GM12875 (cell line): ENCODE measurements around the gene HSD17B4.
"Not testable (repeated sequence)": the region's sequence is repeated elsewhere in the genome, so short reads cannot be mapped to it uniquely, and the experiment has no call there.

Experiments
- H3K4me3 ChIP-seq: one replicate; pipeline ENCODE4 v1.5.1; 2011; ENCODE audit warnings: low read depth, low read length, control low read depth
- CTCF ChIP-seq: IDR thresholded peaks from 2 replicates; pipeline ENCODE4 v1.5.1; 2011; ENCODE audit warnings: low read depth, mild to moderate bottlenecking, control low read depth, inconsistent platforms, low read length, moderate library complexity, borderline replicate concordance; ENCODE audit not compliant: insufficient read depth

HSD17B4 gene

DNA sequence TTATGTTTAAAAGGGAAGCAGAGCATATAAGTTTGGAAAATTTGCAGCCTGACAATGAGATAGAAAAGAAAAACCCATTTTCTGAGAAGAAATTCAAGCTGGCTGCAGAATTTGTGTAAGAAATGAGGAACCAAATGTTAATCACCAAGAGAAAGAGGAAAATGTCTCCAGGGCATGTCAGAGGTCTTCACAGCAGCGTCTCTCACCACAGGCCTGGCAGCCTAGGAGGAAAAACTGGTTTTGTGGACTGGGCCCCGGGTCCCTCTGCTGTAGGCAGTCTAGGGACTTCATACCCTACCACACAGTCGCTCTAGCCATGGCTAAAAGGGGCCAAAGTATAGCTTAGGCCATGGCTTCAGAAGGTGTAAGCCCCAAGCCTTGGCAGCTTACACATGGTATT, 32.1 kb upstream of the HSD17B4 start:
- no peak for TF ChIP-seq CTCF
- no peak overlapping the region for H3K4me3 ChIP-seq

- H3K4me3 ChIP-seq: no peak overlapping the region
- no peak for TF ChIP-seq CTCF
Measured at GRCh38 chr5:119426057-119426456, 26.2 kb upstream of the HSD17B4 start.

- no peak for TF ChIP-seq CTCF
- H3K4me3 ChIP-seq: no peak overlapping the region
Measured at GRCh38 chr5:119427060-119427459, 25.2 kb upstream of the HSD17B4 start.

DNA sequence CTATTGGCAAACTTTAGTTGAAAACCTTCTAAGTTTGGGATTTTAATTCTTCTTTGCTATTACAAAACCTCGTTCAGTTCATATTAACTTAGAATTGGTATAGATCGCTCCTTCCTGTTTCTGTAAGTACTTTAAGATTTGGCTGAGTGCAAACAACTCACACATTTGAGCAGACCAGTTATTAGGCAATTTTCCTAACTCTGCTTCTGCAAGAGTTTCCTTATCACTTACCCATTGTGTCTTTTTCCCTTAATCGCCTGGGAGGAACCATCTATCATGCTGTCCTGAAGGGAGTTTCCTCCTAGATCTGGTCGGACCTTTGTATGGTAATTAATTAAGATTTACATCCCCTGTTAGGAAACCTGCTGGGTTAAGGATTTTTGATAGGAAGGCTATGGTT, 24.7 kb upstream of the HSD17B4 start:
- H3K4me3 ChIP-seq: not testable (repeated sequence)

- not testable (repeated sequence) for H3K4me3 ChIP-seq
Measured at GRCh38 chr5:119428166-119428565, 24.1 kb upstream of the HSD17B4 start.

GRCh38 chr5:119428574-119428973, 23.7 kb upstream of the HSD17B4 start:
- H3K4me3 ChIP-seq: not testable (repeated sequence)

DNA sequence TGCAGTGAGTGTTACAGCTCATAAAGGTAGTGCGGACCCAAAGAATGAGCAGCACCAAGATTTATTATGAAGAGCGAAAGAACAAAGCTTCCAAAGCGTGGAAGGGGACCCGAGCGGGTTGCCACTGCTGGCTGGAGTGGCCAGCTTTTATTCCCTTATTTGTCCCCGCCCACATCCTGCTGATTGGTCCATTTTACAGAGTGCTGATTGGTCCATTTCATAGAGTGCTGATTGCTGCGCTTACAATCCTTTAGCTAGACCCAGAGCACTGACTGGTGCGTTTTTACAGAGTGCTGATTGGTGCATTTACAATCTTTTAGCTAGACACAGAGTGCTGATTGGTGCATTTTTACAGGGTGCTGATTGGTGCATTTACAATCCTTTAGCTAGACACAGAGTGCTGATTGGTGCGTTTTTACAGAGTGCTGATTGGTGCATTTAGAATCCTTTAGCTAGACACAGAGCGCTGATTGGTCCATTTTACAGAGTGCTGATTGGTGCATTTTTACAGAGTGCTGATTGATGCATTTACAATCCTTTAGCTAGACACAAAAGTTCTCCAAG, 19.5 kb upstream of the HSD17B4 start:
- H3K4me3 ChIP-seq: not testable (repeated sequence)

- H3K4me3 ChIP-seq: no peak overlapping the region
- TF ChIP-seq CTCF: peak; percentile 71
Measured at GRCh38 chr5:119435436-119436132, 16.7 kb upstream of the HSD17B4 start.

DNA sequence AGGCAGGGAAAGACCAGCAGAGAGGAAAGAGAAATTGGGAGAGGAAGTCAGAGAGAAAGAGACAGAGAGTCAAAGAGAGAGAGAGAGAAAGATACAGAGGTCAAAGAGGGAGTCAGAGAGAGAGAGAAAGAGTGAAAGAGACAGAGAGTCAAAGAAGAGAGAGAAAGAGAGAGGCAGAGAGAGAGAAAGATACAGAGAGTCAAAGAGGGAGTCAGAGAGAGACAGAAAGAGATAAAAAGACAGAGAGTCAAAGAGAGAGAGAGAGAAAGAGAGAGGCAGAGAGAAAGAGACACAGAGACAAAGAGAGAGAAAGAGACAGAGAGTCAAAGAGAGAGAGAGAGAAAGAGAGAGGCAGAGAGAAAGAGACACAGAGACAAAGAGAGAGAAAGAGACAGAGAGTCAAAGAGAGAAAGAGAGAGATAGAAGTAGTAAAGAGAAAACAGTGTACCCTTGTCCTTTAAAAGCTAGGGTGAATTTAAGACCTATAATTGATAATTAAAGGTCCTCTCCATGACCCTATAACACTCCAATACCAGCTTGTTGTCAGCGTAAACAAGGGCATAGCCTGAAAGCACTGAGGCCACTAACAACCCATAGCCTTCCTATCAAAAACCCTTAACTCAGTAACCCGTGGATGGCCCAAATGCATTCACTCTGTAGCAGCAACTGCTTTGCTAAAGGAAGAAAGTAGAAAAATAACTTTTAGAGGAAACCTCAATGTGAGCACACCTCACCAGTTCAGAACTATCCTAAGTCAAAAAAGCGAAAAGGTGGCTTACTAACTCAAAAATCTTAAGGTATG, 14.3 kb upstream of the HSD17B4 start:
- H3K4me3 ChIP-seq: not testable (repeated sequence)

DNA sequence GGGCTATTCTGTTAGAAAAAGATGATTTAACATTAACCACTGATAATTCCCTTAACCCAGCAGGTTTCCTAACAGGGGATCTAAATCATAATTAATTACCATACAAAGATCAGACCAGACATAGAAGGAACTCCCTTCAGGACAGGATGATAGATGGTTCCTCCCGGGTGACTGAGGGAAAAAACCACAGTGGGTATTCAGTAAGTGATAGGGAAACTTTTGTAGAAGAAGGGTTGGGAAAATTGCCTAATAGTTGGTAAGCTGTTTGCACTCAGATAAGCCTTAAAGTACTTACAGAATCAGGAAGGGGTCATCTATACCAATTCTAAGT, 13.7 kb upstream of the HSD17B4 start:
- not testable (repeated sequence) for H3K4me3 ChIP-seq
